IMR-90 (cell line): ENCODE data around the gene VEZT. TPM values are rescaled to one million over a fixed set of nuclear protein-coding genes. Genes with fewer than 3 reads are reported as not detected.

Experiments
- ATAC-seq: fragments of 200-7000 bp; cut with Tn5 transposase; 2 replicates; pipeline ENCODE4 v1.9.1; 2020; ENCODE audit warnings: low read depth, mild to moderate bottlenecking, moderate library complexity
- BruUV-seq: library from RNA; stranded (reverse); fragments of 400-500 nt; replicated peaks from 2 replicates; lab custom pipeline; 2021; lab: Mats Ljungman, UMichigan
- CTCF ChIA-PET: fragments of 300-600 bp; formaldehyde crosslinking; extraction: SDS; loops from one replicate; lab custom pipeline; 2021; ENCODE audit warnings: antibody characterized with exemption; lab: Yijun Ruan, JAX
- POLR2A ChIA-PET: fragments of 300-600 bp; sonication (Branson Sonifier 250); formaldehyde crosslinking; loops from one replicate; lab custom pipeline; 2022; ENCODE audit warnings: antibody characterized with exemption; ENCODE audit not compliant: unreplicated experiment; lab: Charles Lee
- DNase-seq: peaks from one replicate; pipeline ENCODE4 v3.0.0; 2013
- H2AFZ ChIP-seq: replicated peaks from 2 replicates; pipeline ENCODE3; 2013; ENCODE audit warnings: low read length, mild to moderate bottlenecking; ENCODE audit not compliant: poor library complexity
- H2AK5ac ChIP-seq: 2 replicates; pipeline ENCODE4 v1.6.1; 2013; ENCODE audit warnings: low read depth, low read length, inconsistent platforms
- H2AK9ac ChIP-seq: replicated peaks from 2 replicates; pipeline ENCODE3; 2013; ENCODE audit warnings: mild to moderate bottlenecking, low read depth, low read length, moderate library complexity; ENCODE audit not compliant: poor library complexity
- H2BK120ac ChIP-seq: 2 replicates; pipeline ENCODE4 v1.6.1; 2013; ENCODE audit warnings: low read depth, low read length, inconsistent platforms
- H2BK15ac ChIP-seq: 3 replicates; pipeline ENCODE4 v1.6.1; 2013; ENCODE audit warnings: low read depth, low read length, inconsistent platforms
- H2BK20ac ChIP-seq: 2 replicates; pipeline ENCODE4 v1.6.1; 2013; ENCODE audit warnings: low read depth, mild to moderate bottlenecking, inconsistent platforms, low read length, moderate library complexity
- H2BK5ac ChIP-seq: 2 replicates; pipeline ENCODE4 v1.6.1; 2013; ENCODE audit warnings: mild to moderate bottlenecking, low read depth, low read length, inconsistent platforms; ENCODE audit not compliant: poor library complexity, severe bottlenecking
- H3K14ac ChIP-seq: replicated peaks from 2 replicates; pipeline ENCODE4 v1.6.1; 2013; ENCODE audit warnings: low read depth, low read length, inconsistent platforms
- H3K18ac ChIP-seq: 2 replicates; pipeline ENCODE4 v1.6.1; 2013; ENCODE audit warnings: low read depth, low read length, control low read depth
- H3K23ac ChIP-seq: 2 replicates; pipeline ENCODE4 v1.6.1; 2013; ENCODE audit warnings: low read depth, low read length, inconsistent platforms
- H3K27ac ChIP-seq: 2 replicates; pipeline ENCODE4 v1.5.1; 2013; ENCODE audit warnings: mild to moderate bottlenecking, control low read depth, low read length; ENCODE audit not compliant: insufficient read depth
- H3K27me3 ChIP-seq: 2 replicates; pipeline ENCODE4 v1.6.1; 2013; ENCODE audit warnings: low read length; ENCODE audit not compliant: control insufficient read depth, insufficient read depth
- H3K36me3 ChIP-seq: 2 replicates; pipeline ENCODE4 v1.6.1; 2013; ENCODE audit warnings: low read length, mixed read lengths; ENCODE audit not compliant: control insufficient read depth, insufficient read depth
- H3K4ac ChIP-seq: 2 replicates; pipeline ENCODE4 v1.6.1; 2013; ENCODE audit warnings: low read depth, low read length, inconsistent platforms
- H3K4me1 ChIP-seq: 2 replicates; pipeline ENCODE4 v1.6.1; 2013; ENCODE audit warnings: low read length, mixed read lengths; ENCODE audit not compliant: control insufficient read depth, insufficient read depth
- H3K4me2 ChIP-seq: 2 replicates; pipeline ENCODE4 v1.6.1; 2013; ENCODE audit warnings: low read depth, mild to moderate bottlenecking, control low read depth, low read length, moderate library complexity
- H3K4me3 ChIP-seq: 2 replicates; pipeline ENCODE4 v1.5.1; 2013; ENCODE audit warnings: low read depth, mild to moderate bottlenecking, control low read depth, low read length, moderate library complexity; ENCODE audit not compliant: insufficient read depth
- H3K56ac ChIP-seq: 2 replicates; pipeline ENCODE4 v1.6.1; 2013; ENCODE audit warnings: low read length, inconsistent platforms; ENCODE audit not compliant: insufficient read depth; ENCODE audit errors: extremely low read depth
- H3K79me1 ChIP-seq, 2 experiments: 2 replicates each; pipeline ENCODE4 v1.6.1; 2013; ENCODE audit warnings: low read length in 2 of 2, inconsistent platforms in 1 of 2, low read depth in 1 of 2
- H3K9ac ChIP-seq: 2 replicates; pipeline ENCODE4 v1.6.1; 2013; ENCODE audit warnings: low read depth, low read length, control low read depth
- H3K9me1 ChIP-seq: 2 replicates; pipeline ENCODE4 v1.6.1; 2013; ENCODE audit warnings: low read length, inconsistent platforms; ENCODE audit not compliant: insufficient read depth
- H3K9me3 ChIP-seq: 2 replicates; pipeline ENCODE4 v1.6.1; 2013; ENCODE audit warnings: low read length; ENCODE audit not compliant: control insufficient read depth, insufficient read depth
- H4K20me1 ChIP-seq: 2 replicates; pipeline ENCODE4 v1.6.1; 2013; ENCODE audit warnings: low read length, inconsistent platforms; ENCODE audit not compliant: insufficient read depth
- H4K5ac ChIP-seq: 2 replicates; pipeline ENCODE4 v1.6.1; 2013; ENCODE audit warnings: mild to moderate bottlenecking, low read depth, low read length, control low read depth
- H4K8ac ChIP-seq, 2 experiments: 2 replicates each; pipeline ENCODE4 v1.6.1; 2013; ENCODE audit warnings: low read depth in 2 of 2, low read length in 2 of 2, control low read depth in 1 of 2, inconsistent platforms in 1 of 2
- H4K91ac ChIP-seq: 2 replicates; pipeline ENCODE4 v1.6.1; 2013; ENCODE audit warnings: low read depth, low read length, inconsistent platforms; ENCODE audit not compliant: insufficient read depth
- BHLHE40 ChIP-seq: fragments of 150-350 bp; IDR thresholded peaks from 2 replicates; pipeline ENCODE4 v1.6.1; 2016; ENCODE audit warnings: mild to moderate bottlenecking, low read depth, low read length
- CEBPB ChIP-seq: IDR thresholded peaks from 2 replicates; pipeline ENCODE4 v1.6.1; 2012; ENCODE audit warnings: low read depth, low read length, improper control_type of control experiment
- CTCF ChIP-seq: conservative IDR thresholded peaks from 2 replicates; pipeline ENCODE4 v1.5.1; 2012; ENCODE audit warnings: mild to moderate bottlenecking, low read depth, low read length, improper control_type of control experiment
- ELK1 ChIP-seq: fragments of 150-350 bp; IDR thresholded peaks from 2 replicates; pipeline ENCODE4 v1.6.1; 2016; ENCODE audit warnings: low read depth, mild to moderate bottlenecking, low read length, moderate library complexity, borderline replicate concordance
- FOS ChIP-seq: fragments of 150-350 bp; IDR thresholded peaks from 2 replicates; pipeline ENCODE4 v1.6.1; 2016; ENCODE audit warnings: low read depth, low read length
- MAFK ChIP-seq: IDR thresholded peaks from 2 replicates; pipeline ENCODE4 v1.6.1; 2012; ENCODE audit warnings: low read depth, low read length, improper control_type of control experiment
- MAZ ChIP-seq: IDR thresholded peaks from 2 replicates; pipeline ENCODE4 v1.6.1; 2012; ENCODE audit warnings: low read depth, mild to moderate bottlenecking, low read length, improper control_type of control experiment, moderate library complexity, borderline replicate concordance
- MXI1 ChIP-seq: IDR thresholded peaks from 2 replicates; pipeline ENCODE4 v1.6.1; 2012; ENCODE audit warnings: low read depth, mild to moderate bottlenecking, low read length, moderate library complexity, borderline replicate concordance
- NFE2L2 ChIP-seq: fragments of 150-350 bp; IDR thresholded peaks from 2 replicates; pipeline ENCODE4 v1.6.1; 2016; ENCODE audit warnings: low read depth, mild to moderate bottlenecking, low read length
- POLR2A ChIP-seq: IDR thresholded peaks from 2 replicates; pipeline ENCODE4 v1.6.1; 2012; ENCODE audit warnings: mild to moderate bottlenecking, low read depth, low read length
- RAD21 ChIP-seq: IDR thresholded peaks from 2 replicates; pipeline ENCODE4 v1.6.1; 2012; ENCODE audit warnings: low read length, improper control_type of control experiment
- RCOR1 ChIP-seq: IDR thresholded peaks from 2 replicates; pipeline ENCODE4 v1.6.1; 2012; ENCODE audit warnings: mild to moderate bottlenecking, low read length, improper control_type of control experiment; ENCODE audit not compliant: insufficient replicate concordance
- RFX5 ChIP-seq: IDR thresholded peaks from 2 replicates; pipeline ENCODE4 v1.8.0; 2012; ENCODE audit warnings: low read depth, mild to moderate bottlenecking, low read length, moderate library complexity
- SMC3 ChIP-seq: fragments of 150-350 bp; IDR thresholded peaks from 2 replicates; pipeline ENCODE4 v1.6.1; 2016; ENCODE audit warnings: low read depth, mild to moderate bottlenecking, antibody characterized with exemption, low read length, moderate library complexity
- WGBS, 2 experiments: methylation state at CpG; one replicate each; pipeline versions ENCODE4 v1.1.5 to v1.1.7; 2013; ENCODE audit warnings: missing lambda C conversion rate in 2 of 2; ENCODE audit not compliant: insufficient read length in 1 of 2; ENCODE audit errors: extremely low coverage in 2 of 2; 5-methylcytosine and 5-hydroxymethylcytosine counted together
- dilution Hi-C: fragments of 300-500 bp; cut with HindIII; formaldehyde crosslinking; loops from one replicate; pipeline ENCODE4 v1.14.3; 2018; ENCODE audit warnings: low sequenced_read_pairs; ENCODE audit not compliant: unreplicated experiment
- in situ Hi-C: fragments of 300-500 bp; cut with MboI; formaldehyde crosslinking; loops from 3 replicates; pipeline ENCODE4 v1.14.3; 2019; ENCODE audit warnings: low sequenced_read_pairs, inconsistent platforms, mixed read lengths
- intact Hi-C: fragments of 100-400 bp; cut with micrococcal nuclease; formaldehyde crosslinking; loops from 2 replicates; pipeline ENCODE4 v1.10.0; 2022
- polyA plus RNA-seq, 3 experiments: library from polyadenylated mRNA; depleted of rRNA; stranded (reverse); fragments of >200 nt; gene quantifications; 2 replicates each; pipeline ENCODE4 v1.2.3, GENCODE V29; 2012; ENCODE audit warnings: low replicate concordance in 1 of 3
- total RNA-seq: library from RNA; depleted of rRNA; stranded (reverse); fragments of >200 nt; gene quantifications from 2 replicates; pipeline ENCODE4 v1.2.3, GENCODE V29; 2012

Gene VEZT
- total and polyA plus RNA-seq, 2 of the 4 experiments (the other 2 are of a cell fraction), result 54.5 to 90.2 TPM

GRCh38 chr12:95204141-95204866 is 13.3 kb upstream of the VEZT start:
- intact Hi-C loops, result no loop called here
- peaks cover 18 to 57% of the 10 kb centered on the region in 2 experiments for H3K79me1 ChIP-seq
- peak overlapping the region; percentile 99 for H3K14ac ChIP-seq
- H4K5ac ChIP-seq, result peak overlapping the region; percentile 86
- H4K91ac ChIP-seq, result peak overlapping the region; percentile 94
- no peaks in the 10 kb centered on the region for H4K20me1 ChIP-seq
- WGBS, 2 experiments, result no CpG with 5 or more reads among the region's 11 CpGs
- in situ Hi-C loops, result no loop called here
- TF ChIP-seq MXI1 (no peak), NFE2L2 (peak; percentile 62; the same call in 1 of the 2 replicates), CEBPB (peak; percentile 82), BHLHE40 (peak; percentile 88), SMC3 (no peak), POLR2A (0 out of 2 replicates have a peak, but pooled peaks have one; percentile 26), RFX5 (no peak), RAD21 (peak; percentile 7; the same call in 1 of the 2 replicates), MAFK (no peak), MAZ (peak; percentile 64; the same call in 1 of the 2 replicates), ELK1 (no peak), CTCF (no peak), RCOR1 (peak; percentile 60), FOS (peak; percentile 53; the same call in 1 of the 2 replicates)
- H3K23ac ChIP-seq, result peak overlapping the region; percentile 89
- H3K56ac ChIP-seq, result peak overlapping the region; percentile 74
- peak overlapping the region; percentile 99 for H2AK5ac ChIP-seq
- peak overlapping the region; percentile 76 for H2AFZ ChIP-seq
- H3K9me3 ChIP-seq, result no peaks in the 10 kb centered on the region
- no TSS peak for BruUV-seq
- H3K4ac ChIP-seq, result peak overlapping the region; percentile 96
- no peaks in the 10 kb centered on the region for H3K27me3 ChIP-seq
- peak overlapping the region; percentile 97 for H2BK5ac ChIP-seq
- H3K9me1 ChIP-seq, result peaks cover 11% of the 10 kb centered on the region
- peak; percentile 95 for DNase-seq
- ChIA-PET POLR2A (no interaction called here), CTCF (interaction anchor here (1.5 kb wide), 1 partner anchor 13 kb away, joined by 3 read pairs; the partner anchor contains the start of gene VEZT)
- dilution Hi-C loops, result no loop called here
- H3K18ac ChIP-seq, result peak overlapping the region; percentile 87
- H2BK15ac ChIP-seq, result peak overlapping the region; percentile 97
- H3K4me3 ChIP-seq, result no peak overlapping the region
- no peaks in the 10 kb centered on the region for H3K36me3 ChIP-seq
- peak overlapping the region; percentile 71 to 95 for H4K8ac ChIP-seq
- H3K27ac ChIP-seq, result peak overlapping the region; percentile 92
- H3K4me1 ChIP-seq, result peaks cover 24% of the 10 kb centered on the region
- peak overlapping the region; percentile 96 for H2BK20ac ChIP-seq
- peak overlapping the region; percentile 64 for H3K4me2 ChIP-seq
- peak overlapping the region; percentile 26; the same call in 1 of the 2 replicates for H3K9ac ChIP-seq
- ATAC-seq, result peak; percentile 82
- peak overlapping the region; percentile 78 for H2AK9ac ChIP-seq
- H2BK120ac ChIP-seq, result peak overlapping the region; percentile 96
